Tibial nerve (tissue), 3 donors: Measurements from ENCODE around the gene ZNF410.

Source experiments
- CTCF ChIP-seq, 5 experiments: fragments of 200-600 bp in 3 of 5; fragments of 450-650 bp in 2 of 5; sonication (generic) in 3 of 5; IDR thresholded peaks; one replicate each; pipeline ENCODE4 v1.5.1; 2016 to 2019; ENCODE audit warnings: antibody characterized with exemption in 5 of 5, mild to moderate bottlenecking in 3 of 5, moderate library complexity in 2 of 5
- POLR2A ChIP-seq, 2 donors: fragments of 450-650 bp; IDR thresholded peaks; one replicate each; pipeline ENCODE4 v1.6.1; 2017; ENCODE audit warnings: antibody characterized with exemption in 2 of 2, mild to moderate bottlenecking in 2 of 2, moderate library complexity in 2 of 2

DNA sequence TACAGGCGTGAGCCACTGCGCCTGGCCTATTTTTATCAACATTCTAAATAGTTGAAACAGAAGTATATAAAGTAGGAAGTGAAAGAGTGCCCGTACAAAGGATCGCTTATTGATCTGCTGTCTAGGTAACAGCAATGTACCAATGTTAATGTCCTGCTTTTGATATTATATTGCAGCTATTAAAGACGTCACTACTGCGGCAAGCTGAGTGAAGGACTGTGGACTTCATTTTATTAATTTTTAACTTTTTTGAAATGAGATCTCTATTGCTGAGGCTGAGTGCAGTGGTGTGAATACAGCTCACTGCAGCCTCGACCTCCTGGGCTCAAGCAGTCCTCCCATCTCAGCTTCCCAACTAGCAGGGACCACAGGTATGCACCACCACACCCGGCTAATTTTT lies 24.2 kb upstream of the ZNF410 start:
- TF ChIP-seq CTCF (IDR thresholded peaks at IDR 0.05) (no peak), POLR2A (IDR thresholded peaks at IDR 0.05) (no peak)
